ENCODE results near the gene RNF223. TPM values are rescaled to one million over a fixed set of nuclear protein-coding genes. Genes with fewer than 3 reads are reported as not detected.

Gene RNF223
- total and polyA plus RNA-seq, 8 donors: 0.05 to 0.37 (median 0.16) TPM; not detected in 2

DNA sequence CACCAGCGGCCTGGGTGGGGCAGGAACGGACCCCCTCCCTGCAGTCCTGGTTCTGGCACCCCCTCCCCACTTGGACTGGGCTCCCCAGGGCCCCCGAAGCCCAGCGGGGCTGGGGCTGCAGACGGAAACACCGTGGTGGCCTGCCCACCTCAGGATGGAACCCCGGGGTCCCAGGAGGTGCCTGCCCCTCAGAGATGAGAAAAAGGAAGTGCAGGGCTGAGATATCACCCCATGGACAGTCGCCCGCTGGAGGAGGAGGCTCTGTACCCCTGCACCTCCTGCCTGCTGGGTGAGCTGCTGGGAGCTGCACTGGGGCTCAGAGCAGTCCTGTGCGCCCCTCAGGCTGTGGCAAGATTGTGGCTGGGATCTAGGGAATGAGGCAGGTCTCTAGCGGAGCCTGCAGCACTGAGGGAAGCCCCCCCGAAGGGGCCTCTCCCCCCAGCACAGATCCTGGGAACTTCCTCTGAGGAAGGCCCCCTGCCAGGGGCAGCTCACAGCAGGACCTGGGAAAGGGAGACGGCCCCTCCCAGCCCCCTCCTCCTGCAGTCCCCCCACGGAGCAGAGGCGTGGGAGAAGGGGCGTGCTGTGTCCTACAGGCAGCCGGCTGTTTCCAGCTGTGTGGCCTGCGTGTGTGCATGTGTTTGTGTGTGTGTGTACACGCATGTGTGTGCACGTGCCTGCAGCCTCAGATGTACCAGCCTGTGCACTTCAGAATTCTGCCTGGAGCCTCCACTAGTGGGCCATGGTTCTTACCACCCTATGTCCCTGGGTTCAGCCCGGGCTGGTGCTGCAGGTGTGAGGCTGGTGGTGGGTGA lies 47.3 kb downstream of the RNF223 start:
- no peak for ATAC-seq
- TF ChIP-seq, protein P1, sequence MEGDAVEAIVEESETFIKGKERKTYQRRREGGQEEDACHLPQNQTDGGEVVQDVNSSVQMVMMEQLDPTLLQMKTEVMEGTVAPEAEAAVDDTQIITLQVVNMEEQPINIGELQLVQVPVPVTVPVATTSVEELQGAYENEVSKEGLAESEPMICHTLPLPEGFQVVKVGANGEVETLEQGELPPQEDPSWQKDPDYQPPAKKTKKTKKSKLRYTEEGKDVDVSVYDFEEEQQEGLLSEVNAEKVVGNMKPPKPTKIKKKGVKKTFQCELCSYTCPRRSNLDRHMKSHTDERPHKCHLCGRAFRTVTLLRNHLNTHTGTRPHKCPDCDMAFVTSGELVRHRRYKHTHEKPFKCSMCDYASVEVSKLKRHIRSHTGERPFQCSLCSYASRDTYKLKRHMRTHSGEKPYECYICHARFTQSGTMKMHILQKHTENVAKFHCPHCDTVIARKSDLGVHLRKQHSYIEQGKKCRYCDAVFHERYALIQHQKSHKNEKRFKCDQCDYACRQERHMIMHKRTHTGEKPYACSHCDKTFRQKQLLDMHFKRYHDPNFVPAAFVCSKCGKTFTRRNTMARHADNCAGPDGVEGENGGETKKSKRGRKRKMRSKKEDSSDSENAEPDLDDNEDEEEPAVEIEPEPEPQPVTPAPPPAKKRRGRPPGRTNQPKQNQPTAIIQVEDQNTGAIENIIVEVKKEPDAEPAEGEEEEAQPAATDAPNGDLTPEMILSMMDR (IDR thresholded peaks at IDR 0.05): no peak
- no peak for FAIRE-seq
- Histone ChIP-seq H3K9me3 (no peaks in the 10 kb centered on the region), H3K27ac (no peak overlapping the region), H3K4me1 (no peaks in the 10 kb centered on the region), H3K27me3 (no peaks in the 10 kb centered on the region), H3K36me3 (no peaks in the 10 kb centered on the region), H3K4me3 (no peak overlapping the region)
- intact Hi-C loops (cut with DNase I): no loop called here
- peak in 1 of 6 donors; percentile 26 for DNase-seq
- 73 to 80% methylated on average over 17 to 21 of the region's 21 CpGs for WGBS, 2 donors

DNA sequence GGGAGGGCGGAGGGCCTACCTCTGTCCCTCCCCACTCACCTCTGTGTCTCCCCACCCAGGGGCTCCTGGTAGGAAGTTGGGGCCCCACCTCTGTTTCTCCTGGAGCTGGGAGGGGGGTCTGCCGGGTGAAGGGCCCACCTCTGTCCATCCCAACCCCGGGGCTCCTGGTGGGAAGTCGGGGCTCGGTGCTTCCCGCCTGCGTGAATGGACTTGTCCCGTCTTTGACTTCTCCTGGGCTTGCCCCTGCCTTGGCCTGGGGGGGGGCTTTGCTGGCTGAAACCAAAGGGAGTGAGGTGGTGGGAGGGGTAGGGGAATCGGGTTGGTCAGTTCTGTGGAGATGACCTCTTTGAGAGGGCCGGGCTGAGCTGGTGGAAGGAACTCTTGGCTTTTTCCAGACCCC lies 48.4 kb downstream of the RNF223 start:
- DNase-seq (peak in 1 of 6 donors; percentile 40), FAIRE-seq (no peak), ATAC-seq (no peak)
- H3K36me3 ChIP-seq: no peaks in the 10 kb centered on the region
- intact Hi-C loops (cut with DNase I): no loop called here
- TF ChIP-seq, protein P1 (IDR thresholded peaks at IDR 0.05): no peak
- peaks cover 0 to 8% (median 5%) of the 10 kb centered on the region in 3 donors for H3K4me1 ChIP-seq
- H3K27ac ChIP-seq: peak overlapping the region in 1 of 4 donors; percentile 83
- no peaks in the 10 kb centered on the region for H3K9me3 ChIP-seq
- WGBS, 2 donors: 83 to 89% methylated on average over 10 of the region's 10 CpGs
- H3K27me3 ChIP-seq: no peaks in the 10 kb centered on the region
- H3K4me3 ChIP-seq: no peak overlapping the region

DNA sequence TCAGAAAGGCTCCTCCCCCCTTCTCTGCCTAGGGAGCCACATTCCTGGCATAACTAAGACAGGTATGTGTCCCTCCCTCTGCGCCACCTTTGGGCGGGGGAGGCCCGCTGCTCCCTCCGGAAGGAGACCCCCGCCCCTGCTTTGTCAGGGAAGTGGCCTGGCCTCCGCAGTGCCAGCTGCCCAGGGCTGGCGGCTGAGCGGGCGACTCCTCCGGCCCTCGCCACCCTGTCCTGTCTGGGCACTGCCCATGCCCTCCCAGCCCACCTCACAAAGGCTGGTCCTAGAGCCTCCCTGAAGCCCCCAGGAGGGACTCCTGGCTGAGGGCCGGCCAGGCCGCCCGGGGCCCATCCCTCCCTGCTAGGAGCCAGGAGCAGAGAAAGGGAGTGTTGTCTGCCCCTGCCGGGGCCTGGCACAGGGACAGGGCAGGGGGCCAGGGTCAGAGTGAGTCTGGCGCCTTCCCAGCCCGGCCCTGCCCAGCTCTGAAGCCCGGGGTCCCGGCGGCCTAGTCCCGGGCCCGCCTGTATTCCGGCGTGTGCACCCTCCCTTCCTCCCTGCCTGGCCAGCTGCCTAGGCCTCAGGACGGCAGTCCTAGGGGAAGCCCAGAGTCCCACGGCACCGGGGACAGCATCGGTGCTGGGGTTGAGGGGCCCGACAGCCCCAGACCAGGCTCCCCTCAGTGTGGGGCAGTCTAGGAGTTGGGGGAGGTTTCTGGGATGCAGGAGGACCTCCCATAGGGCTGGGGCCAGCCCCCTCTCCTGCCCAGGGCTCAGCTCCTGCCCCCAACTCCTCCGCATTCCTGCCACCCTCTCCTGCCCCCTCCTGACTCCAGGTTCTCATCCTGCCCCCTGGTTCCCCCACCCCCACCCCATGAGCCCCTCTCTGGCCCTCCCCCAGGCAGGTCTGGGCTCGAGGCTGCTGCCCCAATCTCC lies 49.1 kb downstream of the RNF223 start:
- DNase-seq: peak in 4 of 6 donors; percentile 60 to 84 (median 76)
- H3K4me1 ChIP-seq: peaks cover 0 to 8% (median 6%) of the 10 kb centered on the region in 3 donors
- H3K27ac ChIP-seq: peak overlapping the region; percentile 73 to 83 (median 74)
- no peaks in the 10 kb centered on the region for H3K27me3 ChIP-seq
- no peaks in the 10 kb centered on the region for H3K36me3 ChIP-seq
- H3K4me3 ChIP-seq: peak overlapping the region in 2 of 4 donors; percentile 20 to 23
- FAIRE-seq: no peak
- ATAC-seq: peak; percentile 49 to 70 (median 54)
- WGBS, 2 donors: 53 to 64% methylated on average over 23 to 31 of the region's 31 CpGs
- H3K9me3 ChIP-seq: no peaks in the 10 kb centered on the region
- intact Hi-C loops (cut with DNase I): no loop called here
- TF ChIP-seq, protein P1 (IDR thresholded peaks at IDR 0.05): no peak

DNA sequence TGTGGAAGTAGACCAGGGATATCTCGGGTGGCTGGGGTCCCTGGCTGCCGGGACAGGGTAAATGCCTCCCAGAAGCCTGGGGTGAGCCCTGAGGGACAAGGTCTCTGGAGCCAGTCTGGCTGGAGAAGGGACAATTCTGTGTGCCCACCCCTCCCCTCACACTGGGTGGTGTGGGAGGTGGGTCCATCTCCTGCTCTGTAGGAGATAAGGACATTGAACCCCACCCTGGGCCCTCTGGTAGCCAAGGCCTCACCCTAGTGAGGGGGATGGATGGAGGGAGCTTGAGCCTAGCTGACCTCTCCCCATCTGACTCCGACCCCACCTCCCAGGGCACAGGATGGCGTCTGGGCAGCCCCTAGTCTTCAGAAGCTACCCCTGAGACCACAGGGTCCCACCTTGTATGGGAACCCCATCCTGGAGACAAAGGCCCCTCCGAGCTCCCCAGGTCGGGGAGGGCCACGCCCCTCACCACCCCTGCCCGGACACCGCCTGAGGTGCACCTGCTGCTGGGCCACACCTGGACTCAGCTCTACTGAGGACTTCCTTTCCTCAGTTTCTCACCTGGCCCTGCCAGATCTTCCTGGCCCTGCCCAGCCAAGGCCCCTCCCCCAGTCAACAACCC lies 49.8 kb downstream of the RNF223 start:
- WGBS, 2 donors: 68 to 81% methylated on average over 8 to 9 of the region's 9 CpGs
- no peaks in the 10 kb centered on the region for H3K9me3 ChIP-seq
- peak overlapping the region; percentile 73 to 83 (median 74) for H3K27ac ChIP-seq
- no peaks in the 10 kb centered on the region for H3K36me3 ChIP-seq
- H3K27me3 ChIP-seq: no peaks in the 10 kb centered on the region
- H3K4me1 ChIP-seq: peaks cover 0 to 8% (median 6%) of the 10 kb centered on the region in 3 donors
- TF ChIP-seq, protein P1 (IDR thresholded peaks at IDR 0.05): no peak
- ATAC-seq: no peak
- FAIRE-seq: no peak
- no peak for DNase-seq
- peak overlapping the region in 1 of 4 donors; percentile 8 for H3K4me3 ChIP-seq
- intact Hi-C loops (cut with DNase I): no loop called here
